ENCODE measurements around the gene TNKS1BP1.

GRCh38 chr11:57325735-57326048 is 940 bp upstream of the TNKS1BP1 start:
- no peak for TF ChIP-seq CTCF (IDR thresholded peaks at IDR 0.05)
- TF ChIP-seq POLR2A (IDR thresholded peaks at IDR 0.05): peak in 1 of 2 donors; percentile 41

All from thyroid gland (tissue), 4 donors.